Common myeloid progenitor, CD34-positive (primary cell): ENCODE data around the gene MYD88.

Experiments
- CTCF ChIA-PET: fragments of 350-600 bp; sonication (Branson Sonifier 250); formaldehyde crosslinking; loops from one replicate; lab custom pipeline; 2021; ENCODE audit warnings: antibody characterized with exemption; lab: Charles Lee
- POLR2A ChIA-PET: fragments of 350-600 bp; sonication (Branson Sonifier 250); formaldehyde crosslinking; loops from one replicate; lab custom pipeline; 2021; ENCODE audit warnings: antibody characterized with exemption; lab: Charles Lee
- DNase-seq, 3 donors: peaks; one replicate each; pipeline versions ENCODE4 v3.0.0 to v3.0.0-alpha.2; 2013
- H3K27ac ChIP-seq, 2 experiments: 1 replicate in 1 of 2; 2 replicates in 1 of 2; pipeline ENCODE4 v1.7.0; 2013; ENCODE audit warnings: inconsistent platforms in 2 of 2, low read length in 2 of 2, mild to moderate bottlenecking in 2 of 2, low read depth in 1 of 2, moderate library complexity in 1 of 2; ENCODE audit not compliant: severe bottlenecking in 2 of 2, insufficient read depth in 1 of 2, poor library complexity in 1 of 2
- H3K27me3 ChIP-seq, 5 experiments: replicated peaks in 2 of 5; 1 replicate in 3 of 5; 2 replicates in 2 of 5; pipeline versions ENCODE4 v1.6.1 to v1.7.0; 2013; ENCODE audit warnings: low read length in 4 of 5, mild to moderate bottlenecking in 2 of 5, moderate library complexity in 2 of 5, inconsistent platforms in 1 of 5; ENCODE audit not compliant: insufficient read depth in 5 of 5, control insufficient read depth in 4 of 5
- H3K36me3 ChIP-seq, 4 experiments: 1 replicate in 2 of 4; 2 replicates in 2 of 4; pipeline versions ENCODE4 v1.6.1 to v1.7.0; 2013; ENCODE audit warnings: low read length in 3 of 4, control low read depth in 1 of 4, mild to moderate bottlenecking in 1 of 4; ENCODE audit not compliant: control insufficient read depth in 4 of 4, insufficient read depth in 4 of 4
- H3K4me1 ChIP-seq, 4 experiments: 1 replicate in 3 of 4; 2 replicates in 1 of 4; pipeline versions ENCODE4 v1.6.1 to v1.7.1; 2013; ENCODE audit warnings: low read length in 3 of 4, mild to moderate bottlenecking in 3 of 4, control low read depth in 1 of 4, inconsistent platforms in 1 of 4, moderate library complexity in 1 of 4; ENCODE audit not compliant: control insufficient read depth in 4 of 4, insufficient read depth in 4 of 4; ENCODE audit errors: control extremely low read depth in 1 of 4
- H3K4me3 ChIP-seq, 7 experiments: 1 replicate in 4 of 7; 2 replicates in 3 of 7; pipeline versions ENCODE4 v1.5.1 to v1.7.0; 2013; ENCODE audit warnings: mild to moderate bottlenecking in 7 of 7, low read length in 6 of 7, moderate library complexity in 6 of 7, inconsistent platforms in 2 of 7, low read depth in 2 of 7, control low read depth in 1 of 7; ENCODE audit not compliant: insufficient read depth in 4 of 7, control insufficient read depth in 1 of 7; ENCODE audit errors: extremely low read depth in 1 of 7
- H3K9me3 ChIP-seq, 5 experiments: 1 replicate in 4 of 5; 2 replicates in 1 of 5; pipeline versions ENCODE4 v1.6.1 to v1.7.1; 2013; ENCODE audit warnings: low read length in 4 of 5, mild to moderate bottlenecking in 2 of 5, inconsistent platforms in 1 of 5, low read depth in 1 of 5, moderate library complexity in 1 of 5; ENCODE audit not compliant: control insufficient read depth in 4 of 5, insufficient read depth in 2 of 5; ENCODE audit errors: control extremely low read depth in 1 of 5
- WGBS: methylation state at CpG from one replicate; pipeline ENCODE4 v1.1.5; 2013; ENCODE audit not compliant: insufficient coverage; 5-methylcytosine and 5-hydroxymethylcytosine counted together

Gene MYD88

DNA sequence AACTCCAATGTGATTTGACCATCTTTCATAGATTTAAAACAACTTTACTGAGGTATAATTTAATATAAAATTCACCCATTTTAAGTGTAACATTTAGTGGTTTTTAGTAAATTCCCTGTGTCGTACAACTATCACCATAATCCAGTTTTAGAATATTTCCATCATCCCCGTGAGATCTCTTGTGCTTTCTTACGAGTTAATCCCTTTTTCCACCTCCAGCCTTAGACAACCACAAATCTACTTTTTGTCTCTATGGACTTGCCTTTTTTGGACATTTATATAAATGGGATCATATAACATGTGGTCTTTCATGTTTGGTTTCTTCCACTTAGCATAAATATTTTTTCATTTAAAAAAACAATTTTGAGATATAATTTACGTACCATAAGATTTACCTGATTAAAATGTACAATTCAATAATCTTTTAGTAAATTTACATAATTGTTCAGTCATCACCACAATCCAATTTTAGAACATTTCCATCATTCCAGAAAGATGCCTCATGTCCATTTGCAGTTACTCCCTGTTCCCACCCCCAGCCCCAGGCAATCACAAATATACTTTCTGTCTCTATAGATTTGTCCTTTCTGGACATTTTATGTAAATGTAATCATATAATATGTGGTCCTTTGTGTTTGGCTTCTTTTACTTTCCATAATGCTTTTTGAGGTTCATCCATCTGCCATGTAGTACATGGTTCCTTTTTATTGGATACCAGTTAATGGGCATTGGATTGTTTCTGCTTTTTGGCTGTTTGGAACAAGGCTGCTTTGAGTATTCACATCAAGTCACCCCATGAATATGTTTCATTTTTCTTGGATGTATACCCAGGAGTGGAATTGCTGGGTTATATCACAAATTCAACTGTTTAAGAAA is 29.9 kb downstream of the MYD88 start:
- Histone ChIP-seq H3K4me3 (no peak overlapping the region), H3K9me3 (no peaks in the 10 kb centered on the region), H3K27me3 (no peaks in the 10 kb centered on the region), H3K27ac (no peak overlapping the region), H3K36me3 (no peaks in the 10 kb centered on the region), H3K4me1 (peaks cover 9 to 24% (median 20%) of the 10 kb centered on the region in 4 experiments)
- DNase-seq, result no peak
- ChIA-PET CTCF (no interaction called here), POLR2A (no interaction called here)
- no CpG with 5 or more reads among the region's 4 CpGs for WGBS

DNA sequence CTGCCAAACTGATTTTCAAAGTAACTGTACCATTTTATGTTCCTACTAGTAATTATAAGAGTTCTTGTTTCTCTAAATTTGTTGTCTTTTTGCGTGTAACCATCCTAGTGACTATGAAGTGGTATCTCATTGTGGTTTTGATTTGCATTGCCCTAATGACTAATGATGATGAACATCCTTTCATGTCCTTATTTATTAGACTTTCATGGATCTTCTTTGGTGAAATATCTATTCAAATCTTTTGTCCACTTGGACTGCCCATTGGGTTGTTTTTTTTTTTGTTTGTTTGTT is 30.5 kb downstream of the MYD88 start:
- Histone ChIP-seq H3K27me3 (no peaks in the 10 kb centered on the region), H3K4me1 (peaks cover 7 to 25% (median 19%) of the 10 kb centered on the region in 4 experiments), H3K36me3 (no peaks in the 10 kb centered on the region), H3K9me3 (no peaks in the 10 kb centered on the region), H3K27ac (no peak overlapping the region), H3K4me3 (no peak overlapping the region)
- CTCF ChIA-PET, result no interaction called here
- no CpG with 5 or more reads among the region's 1 CpG for WGBS
- POLR2A ChIA-PET, result no interaction called here
- DNase-seq, result no peak

DNA sequence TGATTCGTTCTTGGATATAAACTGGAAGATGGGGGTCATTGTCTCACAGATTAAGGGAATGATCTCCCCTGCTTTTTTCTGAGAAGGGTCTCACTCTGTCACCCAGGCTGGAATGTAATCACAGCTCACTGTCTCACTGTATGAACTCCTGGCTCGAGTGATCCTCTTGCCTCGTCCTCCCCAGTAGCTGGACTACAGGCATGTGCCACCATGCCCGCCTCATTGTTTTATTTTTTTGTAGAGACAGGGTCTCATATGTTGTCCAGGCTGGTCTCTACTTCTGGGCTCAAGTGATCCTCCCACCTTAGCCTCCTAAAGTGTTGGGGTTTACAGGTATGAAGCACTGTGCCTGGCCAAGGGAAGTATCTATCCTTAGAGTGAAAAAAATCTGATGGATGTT is 32.3 kb downstream of the MYD88 start:
- ChIA-PET CTCF (interaction anchor here (1.6 kb wide), 1 partner anchor 28 kb away, joined by 3 read pairs; no protein-coding TSS in a partner anchor), POLR2A (no interaction called here)
- H3K36me3 ChIP-seq, result no peaks in the 10 kb centered on the region
- WGBS, result 89% methylated on average over 1 of the region's 4 CpGs
- no peak overlapping the region for H3K4me3 ChIP-seq
- no peaks in the 10 kb centered on the region for H3K27me3 ChIP-seq
- DNase-seq, result no peak
- H3K27ac ChIP-seq, result no peak overlapping the region
- H3K9me3 ChIP-seq, result no peaks in the 10 kb centered on the region
- H3K4me1 ChIP-seq, result peaks cover 6 to 17% (median 13%) of the 10 kb centered on the region in 4 experiments

DNA sequence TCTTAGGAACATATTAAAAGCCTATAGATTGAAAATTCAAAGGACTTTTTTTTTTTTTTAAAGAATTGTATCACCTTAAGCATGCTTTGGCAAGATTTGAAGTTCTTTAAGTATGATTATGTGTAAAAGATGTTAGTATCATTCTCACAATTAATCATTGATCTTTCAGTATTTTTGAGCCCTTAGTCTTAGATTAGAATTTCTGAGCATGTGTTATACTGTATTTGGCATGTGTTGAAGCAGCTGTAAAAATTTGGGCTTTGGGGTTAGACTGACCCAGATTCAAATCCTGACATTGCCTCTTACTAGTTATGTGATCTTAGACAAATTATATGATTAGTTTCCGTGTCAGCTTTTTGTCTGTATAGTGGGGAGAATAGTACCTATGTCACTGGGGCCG is 33.2 kb downstream of the MYD88 start:
- H3K27me3 ChIP-seq, result no peaks in the 10 kb centered on the region
- H3K4me1 ChIP-seq, result peaks cover 6 to 11% (median 8%) of the 10 kb centered on the region in 4 experiments
- H3K9me3 ChIP-seq, result no peaks in the 10 kb centered on the region
- H3K36me3 ChIP-seq, result no peaks in the 10 kb centered on the region
- CTCF ChIA-PET, result interaction anchor here (1.6 kb wide), 1 partner anchor 29 kb away, joined by 3 read pairs; no protein-coding TSS in a partner anchor
- 100% methylated on average over 1 of the region's 2 CpGs for WGBS
- H3K4me3 ChIP-seq, result no peak overlapping the region
- DNase-seq, result no peak
- POLR2A ChIA-PET, result no interaction called here
- no peak overlapping the region for H3K27ac ChIP-seq

DNA sequence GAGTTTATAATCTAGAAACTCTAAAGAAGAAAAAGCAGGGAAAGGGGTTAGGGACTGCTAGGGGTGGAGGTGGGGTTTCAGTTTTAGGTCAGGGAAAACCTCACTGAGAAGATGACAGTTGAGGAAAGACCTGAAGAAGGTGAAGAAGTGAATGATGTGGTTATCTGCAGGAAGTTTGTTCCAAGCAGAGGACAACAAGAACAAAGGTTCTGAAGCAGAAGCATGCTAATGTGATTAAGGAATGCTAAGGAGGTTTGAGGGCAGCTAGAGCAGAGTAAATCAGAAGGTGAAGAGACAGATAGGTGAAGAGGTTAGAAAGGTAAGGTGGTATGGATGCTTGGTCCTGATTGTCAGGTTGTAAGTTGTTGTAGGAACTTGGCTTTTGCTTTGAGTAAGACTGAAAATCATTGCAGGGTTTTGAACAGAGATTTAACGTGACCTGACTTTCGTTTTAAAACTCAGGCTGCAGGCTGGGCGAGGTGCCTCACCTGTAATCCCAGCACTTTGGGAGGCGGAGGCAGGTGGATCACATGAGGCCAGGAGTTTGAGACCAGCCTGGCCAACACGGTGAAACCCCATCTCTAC is 35.5 kb downstream of the MYD88 start:
- Histone ChIP-seq H3K4me3 (no peak overlapping the region), H3K36me3 (no peaks in the 10 kb centered on the region), H3K9me3 (no peaks in the 10 kb centered on the region), H3K27ac (no peak overlapping the region), H3K27me3 (no peaks in the 10 kb centered on the region), H3K4me1 (peaks cover 0 to 7% (median 0%) of the 10 kb centered on the region in 4 experiments)
- DNase-seq, result no peak
- ChIA-PET CTCF (no interaction called here), POLR2A (no interaction called here)
- 100% methylated on average over 4 of the region's 5 CpGs for WGBS

DNA sequence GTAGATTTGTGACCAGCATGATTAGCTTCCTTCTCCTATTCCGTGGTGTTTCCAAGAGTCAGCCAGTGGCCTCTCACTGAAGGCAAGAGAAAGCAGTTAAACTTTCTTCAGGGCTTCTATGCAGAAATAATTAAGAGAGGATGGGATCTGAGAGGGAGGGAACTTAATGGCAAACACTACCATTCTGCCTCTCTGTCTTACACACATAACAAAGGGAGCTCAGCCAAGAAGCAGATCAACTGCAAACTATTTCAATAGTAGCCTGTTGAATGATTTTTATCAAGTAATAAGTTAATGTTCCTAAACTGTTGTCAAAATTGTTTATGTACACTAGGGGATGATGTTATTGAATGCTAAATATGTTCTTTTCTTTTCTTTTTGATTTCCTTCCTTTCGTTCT is 38.7 kb downstream of the MYD88 start:
- DNase-seq, result no peak
- POLR2A ChIA-PET, result no interaction called here
- H3K27ac ChIP-seq, result no peak overlapping the region

DNA sequence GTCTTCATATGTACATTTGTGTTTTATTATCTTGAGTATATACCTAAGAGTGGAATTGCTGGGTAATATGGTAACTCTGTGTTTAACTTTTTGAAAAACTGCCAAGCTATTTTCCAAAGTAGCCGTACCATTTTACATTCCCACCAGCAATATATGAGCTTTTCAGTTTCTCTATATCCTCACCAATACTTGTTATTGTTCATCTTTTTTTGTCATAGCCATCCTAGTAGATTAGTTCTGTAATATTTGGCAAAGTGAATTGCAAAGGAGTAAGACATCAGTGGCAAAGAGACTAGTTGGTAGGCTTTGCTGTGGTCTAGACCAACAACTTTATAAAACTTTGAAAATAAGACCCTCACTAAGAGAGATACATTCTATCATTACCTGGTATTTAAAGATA is 48.3 kb downstream of the MYD88 start:
- Histone ChIP-seq H3K27ac (no peak overlapping the region), H3K36me3 (peaks cover 16 to 36% (median 24%) of the 10 kb centered on the region in 4 experiments), H3K27me3 (no peaks in the 10 kb centered on the region), H3K4me3 (no peak overlapping the region), H3K4me1 (peaks cover 0 to 3% (median 0%) of the 10 kb centered on the region in 4 experiments), H3K9me3 (peaks cover 0 to 7% (median 2%) of the 10 kb centered on the region in 5 experiments)
- no peak for DNase-seq
- no CpG with 5 or more reads among the region's 1 CpG for WGBS
- POLR2A ChIA-PET, result no interaction called here
- CTCF ChIA-PET, result interaction anchor here (1.5 kb wide), 1 partner anchor 15 kb away, joined by 3 read pairs; no protein-coding TSS in a partner anchor

More for the DNA sequence above, 38.7 kb downstream of the MYD88 start:
- Histone ChIP-seq H3K9me3 (no peaks in the 10 kb centered on the region), H3K36me3 (peaks cover 0 to 4% (median 0%) of the 10 kb centered on the region in 4 experiments), H3K4me1 (peaks cover 0 to 7% (median 1%) of the 10 kb centered on the region in 4 experiments), H3K27me3 (no peaks in the 10 kb centered on the region), H3K4me3 (no peak overlapping the region)
- CTCF ChIA-PET, result interaction anchor here (1.7 to 2.1 kb wide), 2 partner anchors 11 to 14 kb away, joined by 4 read pairs; no protein-coding TSS in a partner anchor
- 100% methylated on average over 1 of the region's 2 CpGs for WGBS
